Hematopoietic multipotent progenitor cell treated with erythropoietin and hydrocortisone succinate and interleukin-3 and kit ligand, for 8 days (in vitro differentiated cells): ENCODE measurements around the gene TBCEL.
A peak's percentile ranks its signal among the peaks of the same experiment; 100 is the strongest.

Experiments used
- DNase-seq: peaks from one replicate; pipeline ENCODE4 v3.0.0-alpha.2; 2015

The TBCEL gene

DNA sequence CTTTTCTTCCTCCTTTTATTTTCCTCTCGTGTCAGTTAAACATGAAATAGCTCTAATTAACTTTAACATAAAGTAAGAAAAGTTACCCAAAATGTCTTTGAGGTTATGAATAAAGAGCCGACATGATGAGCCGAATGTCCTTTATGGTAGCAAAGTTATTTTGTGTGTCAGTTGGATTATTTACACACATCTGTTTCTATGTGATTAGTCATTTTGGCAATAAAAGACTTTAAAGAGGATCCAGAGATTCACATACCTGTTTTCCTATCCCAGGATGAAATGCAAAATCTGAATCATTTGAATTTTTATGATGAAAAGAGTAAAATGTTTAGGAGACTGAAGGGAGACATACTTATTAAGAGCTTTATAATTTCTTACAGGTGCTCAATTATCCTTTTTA, 43.1 kb downstream of the TBCEL start:
- no peak for DNase-seq

DNA sequence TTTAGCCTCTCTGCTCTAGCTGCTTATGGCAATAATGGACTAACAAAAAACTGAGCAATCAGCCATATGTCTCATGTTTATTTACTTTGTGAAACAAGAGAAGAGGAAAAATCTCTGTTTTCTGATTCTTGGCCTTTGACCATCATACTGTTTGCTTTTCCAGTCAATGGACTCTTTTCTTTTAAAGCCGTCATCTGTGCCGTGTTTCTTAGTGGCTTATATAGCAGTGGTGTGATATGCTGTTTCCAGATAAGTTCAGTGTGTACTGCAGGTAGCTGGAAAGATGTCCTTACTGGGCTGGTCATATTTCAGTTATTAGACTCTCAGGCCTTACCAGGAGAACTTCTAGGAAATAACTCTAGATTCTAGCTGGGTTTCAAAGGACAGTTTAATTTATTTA, 43.6 kb downstream of the TBCEL start:
- no peak for DNase-seq

DNA sequence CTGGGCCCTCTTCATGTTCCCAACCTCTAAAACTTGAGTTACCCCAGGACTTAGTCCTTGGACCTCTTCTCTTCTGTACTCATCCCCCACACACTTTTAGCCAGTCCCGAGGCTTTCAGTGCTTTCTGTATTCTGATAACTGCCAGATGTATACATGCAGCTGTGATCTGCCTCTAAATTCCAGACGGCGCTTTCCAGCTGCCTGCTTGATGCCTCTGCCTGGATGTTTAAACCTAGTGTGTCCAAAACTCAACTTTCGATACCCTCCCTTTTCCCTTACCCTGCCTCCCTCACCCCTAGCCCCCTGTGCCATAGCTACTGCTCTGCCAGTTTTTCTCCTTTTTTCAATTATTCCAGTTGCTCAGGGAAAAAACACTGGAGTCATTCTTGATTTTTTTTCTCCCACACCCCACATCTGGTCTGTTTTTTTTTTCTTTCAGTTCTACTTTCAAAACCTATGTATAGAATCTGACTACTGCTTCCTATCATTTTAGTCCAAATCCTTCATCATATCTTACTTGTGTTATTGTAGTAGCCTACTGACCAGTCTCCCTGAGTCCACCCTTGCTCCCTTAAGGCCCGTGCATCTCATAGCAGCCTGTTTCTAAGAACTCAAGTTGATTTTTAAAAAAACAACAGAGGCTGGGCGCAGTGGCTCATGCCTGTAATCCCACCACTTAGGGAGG, 44.2 kb downstream of the TBCEL start:
- no peak for DNase-seq

DNA sequence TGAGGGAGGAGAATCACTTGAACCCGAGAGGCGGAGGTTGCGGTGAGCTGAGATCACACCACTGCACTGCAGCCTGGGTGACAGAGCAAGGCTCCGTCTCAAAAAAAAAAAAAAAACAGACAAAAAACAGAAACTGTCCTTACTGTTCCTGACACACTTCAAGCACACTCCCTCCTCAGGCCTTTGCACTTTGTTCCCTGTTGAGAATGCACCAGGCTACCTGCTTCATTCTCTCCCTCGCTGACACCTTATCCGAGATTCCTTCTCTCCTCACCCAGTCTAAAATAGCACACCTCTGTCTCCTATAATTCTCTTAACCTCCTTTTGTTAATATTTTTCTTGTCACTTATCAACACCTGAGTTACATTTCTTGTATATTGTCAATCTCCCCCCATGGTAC, 44.9 kb downstream of the TBCEL start:
- no peak for DNase-seq

DNA sequence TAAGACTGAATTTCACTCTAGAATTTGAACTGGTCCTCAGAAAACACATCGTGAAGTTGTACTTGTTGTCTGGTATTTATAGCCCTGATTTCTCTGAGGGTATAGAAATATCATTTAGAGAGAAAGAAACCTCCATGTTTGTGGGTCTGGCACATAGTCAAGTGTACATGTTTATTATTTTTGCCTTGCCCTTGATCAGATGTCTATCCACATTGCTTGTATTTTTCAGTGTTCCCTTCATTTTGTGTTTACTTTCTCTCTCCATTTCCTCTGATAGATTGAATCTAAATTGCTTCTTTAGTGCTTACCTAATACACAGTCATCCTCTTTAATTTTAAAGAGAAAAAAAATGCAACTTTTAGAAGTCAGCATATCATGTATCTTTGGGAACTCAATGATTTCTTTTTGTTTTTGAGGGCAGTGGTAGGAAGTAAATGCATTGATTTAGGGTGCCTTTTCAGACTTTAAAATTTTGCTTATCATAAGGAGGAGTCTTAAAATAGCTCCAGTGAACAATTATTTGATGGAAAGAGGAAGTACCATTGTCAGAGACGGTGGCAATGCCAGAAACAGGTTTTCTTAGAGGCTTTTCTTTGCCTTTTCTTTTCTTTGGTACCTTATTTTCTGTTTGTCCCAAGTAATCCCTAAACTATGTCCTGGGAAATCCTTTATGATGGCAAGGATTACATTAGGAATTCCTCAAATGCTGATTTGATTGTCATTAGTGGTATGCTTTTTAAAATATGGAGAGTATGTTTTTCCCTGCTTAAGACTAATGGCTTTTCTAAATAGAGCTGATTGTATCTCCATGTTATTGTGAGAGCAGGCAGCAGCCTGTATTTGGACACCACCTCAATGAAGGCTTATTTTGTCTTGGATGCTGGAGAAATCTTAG, 47.3 kb downstream of the TBCEL start:
- no peak for DNase-seq

DNA sequence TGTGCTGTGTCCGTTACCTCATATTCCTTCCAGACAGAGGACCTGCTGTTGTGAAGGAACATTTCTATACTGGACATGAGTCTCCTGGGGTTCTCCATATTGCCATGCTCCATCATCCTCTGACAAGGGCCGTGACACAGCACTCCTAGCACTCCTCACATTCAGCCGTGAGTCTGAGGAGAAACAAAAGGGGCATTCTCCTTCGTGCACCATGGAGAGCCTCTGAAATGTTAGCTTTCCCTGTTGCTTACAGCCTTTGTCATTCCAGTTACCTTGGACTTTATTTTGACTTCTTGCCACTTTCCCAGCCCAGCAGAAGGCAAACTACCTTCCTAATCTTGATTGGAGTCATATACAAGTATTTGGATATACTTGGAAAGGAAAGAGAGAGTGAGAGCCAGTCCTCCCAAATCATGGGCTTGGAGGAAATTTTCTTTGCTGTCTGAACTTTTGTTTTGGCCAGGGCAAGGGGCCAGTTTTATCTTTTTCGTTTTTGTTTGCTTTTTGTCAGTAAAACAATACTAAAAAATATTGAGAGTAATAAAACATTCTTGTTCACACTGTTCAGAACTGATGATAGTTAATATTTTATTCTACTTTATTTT, 48.0 kb downstream of the TBCEL start:
- DNase-seq: no peak

DNA sequence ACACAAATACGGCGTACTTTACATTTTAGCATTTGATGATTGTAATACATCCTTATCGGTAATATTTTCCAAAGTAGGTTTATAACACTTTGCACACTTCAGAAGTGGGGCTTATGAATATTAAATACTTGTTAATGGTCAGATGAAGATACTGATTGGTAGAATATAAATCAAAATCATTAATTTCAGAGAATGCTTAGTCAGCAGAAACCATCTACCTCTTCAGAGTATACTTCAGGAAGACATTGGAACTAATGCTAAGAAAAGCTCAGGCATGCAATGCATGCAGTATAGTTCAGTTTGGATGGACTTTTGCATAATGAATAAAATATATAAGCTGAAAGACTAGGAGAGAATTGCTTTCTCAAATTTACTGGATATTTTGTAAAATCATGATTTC, 57.4 kb downstream of the TBCEL start:
- DNase-seq: no peak

DNA sequence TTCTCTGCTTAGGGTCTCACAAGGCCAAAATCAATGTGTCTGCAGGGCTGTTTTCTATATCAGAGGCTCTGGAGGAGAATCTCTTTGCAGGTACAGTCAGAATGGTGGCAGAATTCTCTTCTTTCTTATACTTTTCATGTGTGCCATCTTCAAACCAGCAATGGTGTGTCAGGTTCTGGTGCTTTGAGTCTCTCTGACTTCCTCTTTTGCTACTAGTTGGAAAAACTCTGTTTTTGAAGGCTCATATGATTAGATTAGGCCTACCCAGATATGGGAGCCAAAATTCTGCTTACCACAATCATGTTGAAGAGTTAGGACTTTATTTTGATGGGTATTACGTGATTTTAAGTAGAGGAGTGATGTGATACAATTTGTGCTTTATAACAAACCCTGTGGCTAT, 58.3 kb downstream of the TBCEL start:
- DNase-seq: no peak

DNA sequence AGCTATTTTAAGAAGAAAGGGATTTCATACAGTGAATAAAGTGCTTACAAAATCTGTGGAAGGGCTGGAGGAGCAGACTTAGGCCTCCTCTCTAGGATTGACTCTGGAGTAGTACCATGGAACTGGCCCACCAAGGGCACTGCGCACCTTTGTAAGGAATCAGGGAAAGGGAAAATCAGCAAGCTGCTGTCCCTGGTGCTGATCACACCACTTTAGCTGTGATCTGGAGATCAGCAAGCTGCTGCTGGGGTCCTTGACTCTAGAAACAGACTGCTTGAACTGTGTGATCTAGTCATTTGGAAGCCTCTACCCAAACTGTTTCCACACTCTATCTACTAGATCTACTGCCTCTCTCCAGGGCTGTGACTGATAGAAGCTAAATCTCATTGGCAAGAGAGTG, 58.8 kb downstream of the TBCEL start:
- no peak for DNase-seq

DNA sequence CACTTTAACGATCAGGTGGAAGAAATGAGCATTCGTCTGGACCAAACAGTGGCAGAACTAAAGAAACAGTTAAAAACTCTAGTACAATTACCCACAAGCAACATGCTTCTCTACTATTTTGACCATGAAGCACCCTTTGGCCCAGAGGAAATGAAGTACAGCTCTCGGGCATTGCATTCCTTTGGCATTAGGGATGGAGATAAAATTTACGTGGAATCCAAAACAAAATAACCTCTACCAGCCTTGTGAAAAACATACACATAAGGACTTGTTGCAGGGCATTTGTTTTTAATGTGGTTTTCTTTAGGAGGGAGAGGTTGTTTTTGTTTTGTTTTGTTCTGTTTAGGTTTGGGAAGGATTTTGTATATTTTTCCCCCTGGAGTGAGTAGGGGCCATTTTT, 63.0 kb downstream of the TBCEL start:
- DNase-seq: no peak

DNA sequence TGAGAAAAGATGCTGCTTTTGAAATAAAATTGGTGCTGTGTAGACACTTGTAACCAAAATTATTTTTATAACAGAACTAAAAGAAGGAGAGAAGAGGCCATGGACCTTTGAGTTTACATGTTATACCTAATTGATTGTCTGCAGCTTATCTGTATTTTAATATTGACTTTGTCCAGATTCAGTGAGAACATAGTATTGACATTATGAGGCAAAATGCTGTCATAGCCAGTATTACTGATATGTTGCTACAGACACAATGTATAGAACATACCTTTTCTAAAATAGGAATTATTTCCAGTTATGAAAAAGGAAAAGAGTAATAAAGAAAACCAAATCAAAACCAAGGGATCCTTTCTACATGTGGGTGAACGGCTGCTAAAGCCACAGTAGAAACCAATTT, 65.7 kb downstream of the TBCEL start:
- DNase-seq: no peak

DNA sequence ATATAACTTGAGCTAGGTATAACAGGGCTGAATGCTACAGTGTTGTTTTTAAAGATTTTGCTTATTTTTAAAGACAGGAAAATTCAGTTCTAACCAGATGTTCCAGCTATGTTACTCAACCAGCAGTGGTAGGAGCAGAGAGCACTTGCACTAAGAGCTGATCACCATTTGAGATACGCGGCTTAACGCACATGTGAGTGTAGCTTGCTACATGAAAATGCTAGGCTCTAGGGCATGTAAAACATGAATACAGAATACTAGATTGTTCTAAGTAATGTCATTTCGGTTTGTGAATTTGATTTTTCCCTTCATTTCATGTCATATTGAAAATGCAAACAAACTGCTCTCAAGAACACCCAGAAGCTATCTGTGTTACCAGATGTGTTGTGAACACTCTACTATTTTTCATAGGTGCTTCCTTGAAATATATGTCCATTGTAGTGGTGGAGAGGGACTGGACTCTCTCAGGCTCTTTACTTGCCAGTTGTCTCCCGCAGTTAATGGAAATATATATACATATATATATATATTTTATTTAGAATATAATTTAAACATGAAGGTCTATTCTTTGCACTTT, 66.3 kb downstream of the TBCEL start:
- DNase-seq: no peak

DNA sequence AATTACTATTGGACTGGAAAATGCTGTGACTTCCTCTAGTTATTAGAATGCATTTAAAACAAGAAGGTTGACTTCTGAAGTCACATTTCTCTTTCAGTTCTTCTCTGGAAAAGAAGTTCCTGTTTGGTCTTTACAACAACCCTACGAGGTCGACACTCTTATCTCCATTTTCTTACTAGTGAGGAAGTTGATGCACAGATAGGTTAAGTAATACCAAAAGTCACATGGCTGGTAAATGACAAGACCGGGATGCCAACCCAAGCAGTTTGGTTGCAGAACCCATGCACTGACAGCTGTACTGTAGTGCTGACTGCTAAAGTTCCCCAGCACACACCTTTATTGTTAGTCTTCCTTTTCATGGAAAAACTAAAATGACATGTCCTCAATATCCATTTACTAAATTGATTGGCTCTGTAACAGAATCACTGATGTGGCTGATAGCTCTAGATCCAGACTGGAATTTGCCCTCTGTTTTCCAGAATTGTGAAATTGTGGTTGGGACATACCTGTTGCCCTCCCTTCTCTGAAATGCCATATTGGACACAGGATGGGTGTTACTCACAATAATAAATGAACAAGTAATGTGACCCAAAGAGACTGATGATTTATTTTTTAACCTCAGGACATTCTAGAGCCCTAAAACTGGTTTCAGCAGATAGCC, 67.7 kb downstream of the TBCEL start:
- DNase-seq: peak; percentile 25

DNA sequence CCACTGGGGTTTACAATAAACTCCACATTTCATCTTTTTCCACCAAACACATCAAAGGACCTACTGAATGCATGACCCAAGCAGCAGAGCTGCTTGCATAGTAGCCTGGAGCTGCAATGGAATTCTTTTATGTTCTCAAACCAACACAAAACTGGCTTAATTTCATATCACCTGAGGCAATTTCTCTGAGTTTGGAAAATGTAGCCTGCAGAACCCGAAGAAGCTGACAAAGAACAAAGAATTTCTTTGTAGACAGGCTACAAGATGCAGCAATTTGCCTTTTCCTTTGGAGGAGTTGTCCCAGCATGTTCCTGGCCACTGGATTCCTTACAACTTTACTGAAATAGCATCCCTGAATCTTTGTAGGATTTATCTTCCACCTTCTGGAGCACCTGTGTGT, 71.7 kb downstream of the TBCEL start:
- DNase-seq: no peak

DNA sequence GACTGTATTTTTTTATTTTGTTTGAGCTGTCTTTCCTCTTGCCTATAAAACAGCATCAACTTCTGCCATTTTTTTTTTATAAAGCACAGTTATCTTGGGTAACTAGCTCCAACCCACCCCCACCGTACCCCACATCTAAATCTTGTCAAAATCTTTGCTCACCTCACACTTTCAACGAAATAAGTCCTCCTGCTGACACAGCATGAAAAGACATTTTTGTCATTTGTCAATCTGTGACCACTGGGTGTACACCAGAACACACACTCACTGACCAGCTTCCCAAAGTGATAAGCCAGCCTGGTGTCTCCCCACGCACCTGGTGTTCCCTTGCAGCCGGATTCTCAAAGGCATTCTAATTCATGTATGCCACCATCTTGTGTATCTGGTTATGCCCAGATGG, 75.5 kb downstream of the TBCEL start:
- no peak for DNase-seq

DNA sequence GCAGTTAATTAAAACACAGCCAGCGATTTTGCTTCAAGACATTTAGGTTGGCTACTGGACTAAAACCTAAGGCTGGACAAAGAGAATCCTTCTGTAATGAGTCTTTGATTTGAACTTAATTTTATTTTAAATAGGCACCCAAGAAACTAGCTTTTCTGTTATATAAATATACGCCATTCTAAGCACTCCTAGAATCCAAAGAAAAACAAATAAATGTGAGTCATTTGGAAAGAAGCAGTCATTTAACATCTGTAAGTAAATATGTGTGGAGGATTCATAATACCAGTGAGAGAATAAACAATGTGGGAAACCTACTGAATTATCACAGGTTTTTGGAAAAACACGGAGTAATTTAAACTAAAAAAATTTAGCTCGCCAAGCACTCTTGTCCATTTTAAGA, 76.0 kb downstream of the TBCEL start:
- DNase-seq: no peak

DNA sequence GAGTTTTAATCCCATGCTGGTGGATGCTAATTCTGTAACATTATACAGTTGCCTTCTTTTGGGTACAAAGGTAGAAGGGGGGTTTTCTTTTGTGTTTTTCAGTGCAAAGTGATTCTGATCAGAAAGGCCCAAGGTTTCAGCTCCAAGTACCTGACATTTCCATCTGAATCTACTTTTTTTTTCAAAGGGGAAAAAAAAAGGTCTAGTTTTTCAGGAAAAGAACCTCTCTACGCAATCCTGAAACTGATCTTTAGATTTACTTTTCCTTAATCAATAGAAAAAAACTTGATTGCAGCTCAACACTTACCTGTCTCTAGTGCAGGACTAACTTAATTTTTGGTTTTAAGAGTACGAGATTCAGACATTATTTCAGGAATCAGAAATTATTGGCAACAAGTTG, 77.0 kb downstream of the TBCEL start, which contains the start of gene TECTA:
Gene TECTA, plus strand, starts transcription at position 301 of the 400 bp plus-strand sequence. CDS start 1,423 bp downstream, outside the sequence.
- DNase-seq: no peak

DNA sequence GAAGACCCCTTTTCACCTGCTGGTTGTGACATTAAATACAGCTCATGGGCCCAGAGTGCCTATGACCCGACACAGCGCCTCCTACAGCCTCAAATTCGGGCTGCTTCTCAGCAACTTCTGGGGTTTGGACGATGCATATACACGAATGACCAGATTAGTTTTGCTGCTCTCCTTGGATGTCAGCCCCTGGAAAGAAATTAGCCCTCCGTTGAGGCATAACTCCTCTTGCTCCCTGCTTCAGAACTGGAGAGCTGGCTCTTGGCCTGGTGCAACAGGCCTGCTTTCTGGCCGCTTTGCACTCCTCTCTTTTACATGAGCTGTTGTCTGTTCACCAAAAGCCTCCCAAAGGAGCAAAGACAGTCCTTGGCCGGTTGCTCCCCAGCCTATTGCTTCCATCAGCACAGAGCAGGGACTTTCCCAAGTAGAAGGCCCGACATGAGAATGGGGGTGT, 80.4 kb downstream of the TBCEL start:
- no peak for DNase-seq

DNA sequence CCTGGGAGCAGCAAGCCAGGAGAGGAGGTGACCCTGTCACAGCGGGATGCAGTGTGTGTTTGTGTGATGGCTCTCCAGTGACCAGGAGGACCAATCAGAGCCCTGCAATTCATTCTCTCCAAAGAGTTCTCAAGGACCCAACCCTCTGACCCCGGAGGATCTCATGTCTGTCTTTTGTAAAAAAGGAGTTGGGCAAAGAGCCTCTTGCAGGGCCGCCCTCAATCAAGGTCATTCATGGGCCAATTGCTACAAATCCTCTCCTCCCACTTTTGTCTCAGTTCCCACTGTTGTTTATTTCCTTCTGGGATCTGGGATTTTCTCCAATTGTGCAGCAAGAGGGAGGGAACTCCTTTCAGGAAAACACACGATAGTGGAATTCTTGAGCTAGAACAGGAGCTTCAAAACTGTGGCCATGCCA, 81.2 kb downstream of the TBCEL start:
- no peak for DNase-seq

DNA sequence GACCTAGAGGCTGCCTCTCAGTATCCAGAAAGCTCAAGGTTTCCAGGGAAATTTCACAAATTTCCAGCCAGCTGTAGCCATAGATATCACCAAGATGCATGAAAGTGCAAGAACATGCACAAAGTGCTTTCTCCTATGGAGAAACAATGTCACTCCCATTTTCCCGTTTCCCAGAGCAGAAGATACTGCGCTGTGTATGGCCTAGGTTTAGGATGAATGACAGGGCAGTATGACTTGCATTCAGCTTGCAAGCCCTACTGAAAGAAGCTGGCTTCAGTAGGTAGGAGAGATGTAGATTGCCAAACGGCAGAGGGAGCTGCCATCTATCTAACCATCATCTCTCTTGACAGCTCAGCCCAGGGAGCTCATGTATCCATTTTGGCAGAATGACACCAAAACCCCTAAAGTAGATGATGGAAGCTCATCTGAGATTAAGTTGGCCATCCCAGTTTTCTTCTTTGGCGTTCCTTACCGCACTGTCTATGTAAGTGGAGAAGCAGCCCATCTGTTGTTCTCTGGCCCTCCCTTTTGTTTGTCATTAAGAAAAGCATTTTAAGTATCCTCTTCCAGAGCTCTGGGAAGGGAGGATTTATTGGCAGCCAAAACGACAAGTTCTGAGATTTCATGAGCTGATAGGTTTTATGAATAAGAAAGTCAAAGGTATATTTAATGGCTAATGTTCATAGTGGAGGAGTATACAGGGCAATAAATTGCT, 81.7 kb downstream of the TBCEL start:
- no peak for DNase-seq

DNA sequence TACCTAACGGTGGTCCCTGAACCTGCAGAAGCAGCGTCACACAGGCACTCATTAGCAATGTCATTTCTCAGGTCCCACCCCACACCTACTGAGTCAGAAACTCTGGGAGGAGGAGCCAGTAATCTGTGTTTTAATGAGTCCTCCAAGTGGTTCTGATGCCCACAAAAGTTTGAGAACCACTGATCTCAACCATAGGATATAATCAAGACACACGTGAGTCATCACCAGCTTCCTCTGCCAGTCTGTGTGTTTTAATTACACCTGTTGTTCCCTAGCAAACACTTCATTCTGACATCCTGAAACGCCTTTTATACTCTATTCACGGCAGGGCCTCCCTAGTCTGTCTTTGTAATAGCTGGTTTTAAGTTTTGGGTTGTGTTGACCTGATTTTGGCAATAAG, 82.9 kb downstream of the TBCEL start:
- DNase-seq: no peak

DNA sequence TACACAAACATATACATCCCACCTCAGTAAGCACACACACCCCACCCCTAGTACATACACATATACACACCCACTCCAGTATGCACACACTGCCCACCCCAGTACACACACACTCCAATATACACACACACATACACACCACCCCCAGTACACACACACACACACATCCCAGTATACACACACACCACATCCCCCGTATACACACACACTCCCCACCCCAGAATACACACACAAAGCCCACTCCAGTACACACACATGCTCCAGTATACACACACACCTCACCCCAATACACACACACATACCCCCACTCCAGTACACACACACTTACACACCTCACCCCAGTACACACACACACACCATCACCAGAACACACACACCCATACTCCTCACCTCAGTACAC, 84.5 kb downstream of the TBCEL start:
- DNase-seq: no peak
